Measurements from ENCODE around the gene MEIKIN.

MEIKIN gene

DNA sequence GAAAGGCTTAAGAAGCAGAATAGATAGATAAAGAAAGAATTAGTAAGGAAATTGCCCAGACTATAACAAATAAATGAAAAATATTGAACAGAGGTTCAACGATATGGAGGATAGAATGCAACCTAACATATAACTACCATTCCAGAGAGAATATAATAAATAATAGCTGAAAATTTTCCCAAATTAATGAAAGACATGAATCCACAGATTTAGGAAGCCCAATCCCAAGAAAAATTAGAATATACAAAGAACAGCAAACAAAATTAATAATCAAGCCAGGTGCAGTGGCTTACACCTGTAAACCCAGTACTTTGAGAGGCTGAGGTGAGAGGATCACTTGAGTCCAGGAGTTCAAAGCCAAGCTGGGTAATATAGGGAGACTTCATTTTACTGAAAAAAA, 120.8 kb downstream of the MEIKIN start:
- Histone ChIP-seq H4K20me1 (ENCODE audit: insufficient read depth, low read length) (no peaks in the 10 kb centered on the region), H3K79me2 (ENCODE audit: insufficient read depth, low read length) (no peaks in the 10 kb centered on the region), H3K36me3 (ENCODE audit: insufficient read depth, low read length) (no peaks in the 10 kb centered on the region), H3K27ac (ENCODE audit: low read length) (no peak overlapping the region), H3K4me3 (ENCODE audit: low read depth in 1 of 2, low read length in 2 of 2) (no peak overlapping the region), H3K27me3 (ENCODE audit: insufficient read depth, low read length, poor library complexity) (no peaks in the 10 kb centered on the region), H3K4me2 (ENCODE audit: insufficient read depth, low read length) (no peak overlapping the region), H3K4me1 (ENCODE audit: insufficient read depth, low read length) (no peaks in the 10 kb centered on the region), H2AFZ (ENCODE audit: low read depth, low read length) (no peak overlapping the region), H3K9ac (ENCODE audit: low read depth, low read length) (no peak overlapping the region), H3K9me3 (ENCODE audit: insufficient read depth, low read length, severe bottlenecking) (no peaks in the 10 kb centered on the region)
- DNase-seq (no peak), ATAC-seq (ENCODE audit: insufficient read depth, low read depth) (no peak)
- TF ChIP-seq, protein P1, sequence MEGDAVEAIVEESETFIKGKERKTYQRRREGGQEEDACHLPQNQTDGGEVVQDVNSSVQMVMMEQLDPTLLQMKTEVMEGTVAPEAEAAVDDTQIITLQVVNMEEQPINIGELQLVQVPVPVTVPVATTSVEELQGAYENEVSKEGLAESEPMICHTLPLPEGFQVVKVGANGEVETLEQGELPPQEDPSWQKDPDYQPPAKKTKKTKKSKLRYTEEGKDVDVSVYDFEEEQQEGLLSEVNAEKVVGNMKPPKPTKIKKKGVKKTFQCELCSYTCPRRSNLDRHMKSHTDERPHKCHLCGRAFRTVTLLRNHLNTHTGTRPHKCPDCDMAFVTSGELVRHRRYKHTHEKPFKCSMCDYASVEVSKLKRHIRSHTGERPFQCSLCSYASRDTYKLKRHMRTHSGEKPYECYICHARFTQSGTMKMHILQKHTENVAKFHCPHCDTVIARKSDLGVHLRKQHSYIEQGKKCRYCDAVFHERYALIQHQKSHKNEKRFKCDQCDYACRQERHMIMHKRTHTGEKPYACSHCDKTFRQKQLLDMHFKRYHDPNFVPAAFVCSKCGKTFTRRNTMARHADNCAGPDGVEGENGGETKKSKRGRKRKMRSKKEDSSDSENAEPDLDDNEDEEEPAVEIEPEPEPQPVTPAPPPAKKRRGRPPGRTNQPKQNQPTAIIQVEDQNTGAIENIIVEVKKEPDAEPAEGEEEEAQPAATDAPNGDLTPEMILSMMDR (IDR thresholded peaks at IDR 0.05; ENCODE audit: borderline replicate concordance, extremely low read depth, low read length, poor library complexity, severe bottlenecking): no peak
- no peak for TF ChIP-seq EZH2 (IDR thresholded peaks at IDR 0.05; ENCODE audit: borderline replicate concordance, low read depth, low read length, severe bottlenecking)

DNA sequence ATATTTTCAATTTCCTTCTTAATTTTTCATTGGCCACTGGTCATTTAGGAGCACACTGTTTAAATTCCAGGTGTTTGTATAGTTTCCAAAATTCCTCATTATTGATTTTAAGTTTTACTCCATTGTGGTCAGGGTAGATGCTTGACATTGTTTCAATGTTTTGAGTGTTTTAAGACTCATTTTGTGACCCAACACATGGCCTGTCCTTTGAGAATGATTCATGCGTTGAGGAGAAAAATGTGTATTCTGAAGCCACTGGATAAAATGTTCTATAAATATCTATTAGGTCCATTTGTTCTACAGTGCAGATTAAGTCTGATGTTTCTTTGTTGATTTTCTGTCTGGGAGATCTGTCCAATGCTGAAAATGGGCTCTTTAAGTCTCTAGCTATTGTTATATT, 124.2 kb downstream of the MEIKIN start:
- no peaks in the 10 kb centered on the region for H3K36me3 ChIP-seq (ENCODE audit: insufficient read depth, low read length)
- no peaks in the 10 kb centered on the region for H3K27me3 ChIP-seq (ENCODE audit: insufficient read depth, low read length, poor library complexity)
- H3K4me2 ChIP-seq (ENCODE audit: insufficient read depth, low read length): no peak overlapping the region
- no peaks in the 10 kb centered on the region for H3K79me2 ChIP-seq (ENCODE audit: insufficient read depth, low read length)
- no peaks in the 10 kb centered on the region for H3K9me3 ChIP-seq (ENCODE audit: insufficient read depth, low read length, severe bottlenecking)
- no peak overlapping the region for H3K9ac ChIP-seq (ENCODE audit: low read depth, low read length)
- H4K20me1 ChIP-seq (ENCODE audit: insufficient read depth, low read length): no peaks in the 10 kb centered on the region
- ATAC-seq (ENCODE audit: insufficient read depth, low read depth) (no peak), DNase-seq (no peak)
- no peaks in the 10 kb centered on the region for H3K4me1 ChIP-seq (ENCODE audit: insufficient read depth, low read length)
- H2AFZ ChIP-seq (ENCODE audit: low read depth, low read length): no peak overlapping the region
- no peak overlapping the region for H3K4me3 ChIP-seq (ENCODE audit: low read depth in 1 of 2, low read length in 2 of 2)
- H3K27ac ChIP-seq (ENCODE audit: low read length): no peak overlapping the region
- no peak for TF ChIP-seq EZH2 (IDR thresholded peaks at IDR 0.05; ENCODE audit: borderline replicate concordance, low read depth, low read length, severe bottlenecking)
- TF ChIP-seq, protein P1 (IDR thresholded peaks at IDR 0.05; ENCODE audit: borderline replicate concordance, extremely low read depth, low read length, poor library complexity, severe bottlenecking): no peak

DNA sequence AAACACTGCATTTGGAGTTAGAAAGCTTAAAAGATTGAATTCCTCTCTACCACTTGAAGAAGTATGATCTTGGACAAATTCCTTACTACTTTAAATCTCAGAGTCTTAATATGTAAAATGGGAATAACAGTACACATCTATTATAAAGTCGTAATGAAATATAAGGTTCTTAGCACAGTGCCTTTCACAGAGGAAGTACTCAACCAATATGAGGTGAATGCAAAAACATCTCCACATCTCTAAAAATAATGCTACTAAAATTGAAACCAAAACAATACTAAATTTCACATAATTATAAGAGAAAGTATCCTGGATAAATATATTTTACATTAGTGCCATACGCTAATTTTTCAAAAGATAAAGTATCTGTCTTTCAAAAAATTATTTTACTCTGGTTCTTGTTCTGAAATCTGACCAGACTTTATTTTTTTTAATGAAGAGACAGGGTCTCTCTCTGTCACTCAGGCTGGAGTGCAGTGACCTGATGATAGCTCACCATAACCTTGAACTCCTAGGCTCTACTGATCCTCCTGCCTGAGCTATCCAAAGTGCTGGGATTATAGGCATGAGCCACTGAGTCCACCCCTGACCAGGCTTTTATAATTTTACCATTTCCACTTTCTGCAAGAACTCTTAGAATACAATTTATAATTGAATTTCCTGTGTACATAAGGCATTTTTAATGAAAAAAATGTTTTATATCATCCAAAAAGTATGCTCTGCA, 127.3 kb downstream of the MEIKIN start:
- H3K9ac ChIP-seq (ENCODE audit: low read depth, low read length): no peak overlapping the region
- H3K4me3 ChIP-seq (ENCODE audit: low read depth in 1 of 2, low read length in 2 of 2): no peak overlapping the region
- ATAC-seq (ENCODE audit: insufficient read depth, low read depth) (no peak), DNase-seq (no peak)
- no peak overlapping the region for H2AFZ ChIP-seq (ENCODE audit: low read depth, low read length)
- no peak overlapping the region for H3K4me2 ChIP-seq (ENCODE audit: insufficient read depth, low read length)
- H3K27ac ChIP-seq (ENCODE audit: low read length): no peak overlapping the region
- no peaks in the 10 kb centered on the region for H3K4me1 ChIP-seq (ENCODE audit: insufficient read depth, low read length)
- no peaks in the 10 kb centered on the region for H4K20me1 ChIP-seq (ENCODE audit: insufficient read depth, low read length)
- H3K9me3 ChIP-seq (ENCODE audit: insufficient read depth, low read length, severe bottlenecking): no peaks in the 10 kb centered on the region
- H3K79me2 ChIP-seq (ENCODE audit: insufficient read depth, low read length): no peaks in the 10 kb centered on the region
- TF ChIP-seq EZH2 (IDR thresholded peaks at IDR 0.05; ENCODE audit: borderline replicate concordance, low read depth, low read length, severe bottlenecking): no peak
- TF ChIP-seq, protein P1 (IDR thresholded peaks at IDR 0.05; ENCODE audit: borderline replicate concordance, extremely low read depth, low read length, poor library complexity, severe bottlenecking): no peak
- H3K27me3 ChIP-seq (ENCODE audit: insufficient read depth, low read length, poor library complexity): peaks cover 6% of the 10 kb centered on the region
- no peaks in the 10 kb centered on the region for H3K36me3 ChIP-seq (ENCODE audit: insufficient read depth, low read length)

Measured in DND-41 (cell line).